Peyer's patch (tissue), 4 donors: ENCODE data around the gene CMYA5.

Experiments
- CTCF ChIP-seq, 6 experiments: fragments of 450-650 bp in 4 of 6; fragments of 200-600 bp in 2 of 6; sonication (generic) in 1 of 6; IDR thresholded peaks; one replicate each; pipeline ENCODE4 v1.5.1; 2017 to 2019; ENCODE audit warnings: antibody characterized with exemption in 6 of 6, mild to moderate bottlenecking in 3 of 6, moderate library complexity in 1 of 6
- POLR2A ChIP-seq, 2 donors: fragments of 450-650 bp; IDR thresholded peaks; one replicate each; pipeline ENCODE4 v1.5.1; 2017; ENCODE audit warnings: antibody characterized with exemption in 2 of 2, mild to moderate bottlenecking in 2 of 2, moderate library complexity in 2 of 2

- no peak for TF ChIP-seq POLR2A (IDR thresholded peaks at IDR 0.05)
- no peak for TF ChIP-seq CTCF (IDR thresholded peaks at IDR 0.05)
Observed at GRCh38 chr5:79750611-79751510, 61.2 kb downstream of the CMYA5 start.
